ENCODE data around the gene IDH3B.

Gene IDH3B

DNA sequence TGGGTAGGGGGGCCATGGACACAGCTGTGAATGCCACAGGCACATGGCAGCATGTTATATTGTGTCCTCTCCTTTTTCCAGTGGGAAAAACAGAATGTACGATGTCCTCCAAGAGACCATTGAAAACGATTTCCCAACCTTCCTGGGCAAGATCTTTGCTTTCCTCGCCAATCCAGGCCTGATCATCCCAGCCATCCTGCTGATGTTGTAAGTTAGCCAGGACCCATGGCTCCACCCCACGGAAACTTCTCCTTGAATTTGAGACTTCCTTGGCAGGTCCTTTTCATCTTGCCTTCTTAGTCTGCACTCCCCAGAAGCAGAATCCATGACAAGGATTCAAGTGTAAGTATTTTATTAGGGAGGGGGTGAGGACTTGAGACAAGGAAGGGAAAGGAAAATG, 39.8 kb downstream of the IDH3B start:
- Histone ChIP-seq H3K4me3 (no peak overlapping the region), H3K9ac (no peak overlapping the region)
- no peak for TF ChIP-seq Cebpa-rat (IDR thresholded peaks at IDR 0.05)

DNA sequence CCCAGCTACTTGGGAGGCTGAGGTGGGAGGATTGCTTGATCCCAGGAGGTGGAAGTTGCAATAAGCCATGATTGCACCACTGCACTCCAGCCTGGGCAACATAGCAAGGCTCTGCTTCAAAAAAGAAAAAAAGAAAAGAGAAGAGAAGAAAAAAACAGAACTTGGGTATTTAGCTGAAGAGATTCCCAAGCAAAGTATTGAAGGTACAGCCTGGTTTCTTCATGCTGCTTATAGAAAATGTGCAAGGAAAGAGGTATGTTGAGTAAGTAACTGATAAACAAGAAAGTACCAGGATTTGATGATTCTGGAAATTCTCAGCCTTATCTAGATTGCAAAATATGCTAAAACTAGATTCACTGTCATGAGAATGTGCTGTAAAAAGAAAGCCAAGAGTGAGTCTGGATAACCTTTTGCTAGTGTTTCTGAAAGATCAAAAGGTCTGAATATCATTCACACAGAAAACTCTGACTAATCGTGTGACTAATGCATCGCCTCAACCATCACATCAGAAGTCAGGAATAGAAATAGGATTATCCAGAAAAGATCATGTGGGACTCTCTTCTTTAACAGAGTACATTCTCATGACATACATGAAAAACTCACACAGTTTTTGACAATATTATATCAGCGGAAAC, 43.9 kb downstream of the IDH3B start:
- Histone ChIP-seq H3K27ac (no peak overlapping the region), H3K9ac (no peak overlapping the region), H3K4me2 (no peak overlapping the region), H3K4me1 (no peaks in the 10 kb centered on the region), H4K20me1 (no peaks in the 10 kb centered on the region), H3K27me3 (no peaks in the 10 kb centered on the region), H3K4me3 (no peak overlapping the region), H3K9me3 (replicated peaks in 1 of 11) (peaks cover 7 to 18% (median 11%) of the 10 kb centered on the region in 11 experiments; a peak in 19 of 22 replicates), H3K36me3 (no peaks in the 10 kb centered on the region)
- no peak for TF ChIP-seq Cebpa-rat (IDR thresholded peaks at IDR 0.05)

More for the DNA sequence above, 39.8 kb downstream of the IDH3B start:
- Histone ChIP-seq H3K9me3 (replicated peaks in 1 of 11) (peaks cover 21 to 35% (median 27%) of the 10 kb centered on the region in 11 experiments), H3K27me3 (no peaks in the 10 kb centered on the region), H3K4me2 (no peak overlapping the region), H4K20me1 (no peaks in the 10 kb centered on the region), H3K4me1 (no peaks in the 10 kb centered on the region), H3K27ac (no peak overlapping the region), H3K36me3 (no peaks in the 10 kb centered on the region)

DNA sequence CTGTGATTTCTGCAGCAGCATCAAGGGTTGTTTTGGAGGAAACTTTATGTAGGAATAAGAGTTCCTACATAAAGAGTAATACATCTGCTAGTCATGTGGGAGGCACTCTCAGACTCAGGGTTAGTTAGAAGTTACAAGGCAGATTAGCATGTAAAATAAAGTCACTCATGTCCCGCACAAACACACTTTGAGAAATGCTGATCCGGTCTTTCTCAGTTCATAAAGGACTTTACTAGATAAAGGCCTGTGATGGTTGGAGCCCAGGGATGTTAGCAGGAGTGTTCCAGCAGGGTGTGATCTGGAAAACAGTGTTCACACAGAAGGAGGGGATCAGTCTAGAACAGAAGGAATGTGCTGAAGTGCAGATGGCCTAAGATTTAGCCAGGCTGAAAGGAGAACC, 44.7 kb downstream of the IDH3B start:
- H3K4me3 ChIP-seq: no peak overlapping the region
- H3K9me3 ChIP-seq (replicated peaks in 1 of 11): peaks cover 7 to 18% (median 11%) of the 10 kb centered on the region in 11 experiments; a peak in 19 of 22 replicates
- no peak for TF ChIP-seq Cebpa-rat (IDR thresholded peaks at IDR 0.05)
- H3K4me1 ChIP-seq: no peaks in the 10 kb centered on the region
- H3K36me3 ChIP-seq: no peaks in the 10 kb centered on the region
- no peaks in the 10 kb centered on the region for H3K27me3 ChIP-seq
- H4K20me1 ChIP-seq: no peaks in the 10 kb centered on the region
- no peak overlapping the region for H3K4me2 ChIP-seq
- no peak overlapping the region for H3K27ac ChIP-seq
- H3K9ac ChIP-seq: no peak overlapping the region

DNA sequence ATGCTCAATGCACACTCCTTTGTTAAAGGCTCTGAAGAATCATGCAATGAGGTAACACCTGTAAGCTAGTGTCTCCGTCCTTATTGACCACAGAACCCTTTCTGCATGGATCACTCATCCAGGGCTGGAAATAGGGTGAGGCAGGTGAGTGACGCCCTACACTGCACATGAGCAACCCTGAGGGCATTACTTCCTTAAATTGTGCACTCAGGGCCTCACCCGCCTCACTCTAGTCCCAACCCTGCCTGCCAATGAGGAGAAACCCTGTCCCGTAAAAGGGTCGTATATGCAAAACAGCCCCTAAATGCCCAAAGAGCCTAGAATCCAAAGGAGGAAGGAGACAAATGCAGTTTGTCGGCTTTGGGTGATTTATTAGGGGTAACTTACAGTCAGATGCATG, 45.2 kb downstream of the IDH3B start:
- H3K9me3 ChIP-seq (replicated peaks in 1 of 11): peaks cover 7 to 18% (median 13%) of the 10 kb centered on the region in 11 experiments; a peak in 19 of 22 replicates
- H3K27ac ChIP-seq: no peak overlapping the region

DNA sequence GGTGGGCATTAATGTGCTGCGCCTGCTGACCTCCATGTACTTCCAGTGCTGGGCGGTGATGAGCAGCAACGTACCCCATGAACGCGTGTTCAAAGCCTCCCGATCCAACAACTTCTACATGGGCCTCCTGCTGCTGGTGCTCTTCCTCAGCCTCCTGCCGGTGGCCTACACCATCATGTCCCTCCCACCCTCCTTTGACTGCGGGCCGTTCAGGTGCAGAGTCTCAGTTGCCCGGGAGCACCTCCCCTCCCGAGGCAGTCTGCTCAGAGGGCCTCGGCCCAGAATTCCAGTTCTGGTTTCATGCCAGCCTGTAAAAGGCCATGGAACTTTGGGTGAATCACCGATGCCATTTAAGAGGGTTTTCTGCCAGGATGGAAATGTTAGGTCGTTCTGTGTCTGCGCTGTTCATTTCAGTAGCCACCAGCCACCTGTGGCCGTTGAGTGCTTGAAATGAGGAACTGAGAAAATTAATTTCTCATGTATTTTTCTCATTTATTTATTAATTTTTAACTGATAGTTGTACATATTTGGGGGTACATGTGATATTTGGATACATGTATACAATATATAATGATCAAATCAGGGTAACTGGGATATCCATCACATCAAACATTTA, 46.8 kb downstream of the IDH3B start:
- no peak overlapping the region for H3K4me3 ChIP-seq
- no peaks in the 10 kb centered on the region for H3K27me3 ChIP-seq
- H3K36me3 ChIP-seq: no peaks in the 10 kb centered on the region
- no peak for TF ChIP-seq Cebpa-rat (IDR thresholded peaks at IDR 0.05)
- H4K20me1 ChIP-seq: no peaks in the 10 kb centered on the region
- H3K9me3 ChIP-seq (replicated peaks in 1 of 11): peaks cover 7 to 18% (median 13%) of the 10 kb centered on the region in 11 experiments; a peak in 19 of 22 replicates
- H3K4me1 ChIP-seq: no peaks in the 10 kb centered on the region
- H3K27ac ChIP-seq: no peak overlapping the region
- no peak overlapping the region for H3K9ac ChIP-seq
- H3K4me2 ChIP-seq: no peak overlapping the region

More for the DNA sequence above, 45.2 kb downstream of the IDH3B start:
- H4K20me1 ChIP-seq: no peaks in the 10 kb centered on the region
- no peaks in the 10 kb centered on the region for H3K36me3 ChIP-seq
- H3K4me2 ChIP-seq: no peak overlapping the region
- no peaks in the 10 kb centered on the region for H3K4me1 ChIP-seq
- H3K4me3 ChIP-seq: no peak overlapping the region
- H3K9ac ChIP-seq: no peak overlapping the region
- no peaks in the 10 kb centered on the region for H3K27me3 ChIP-seq
- no peak for TF ChIP-seq Cebpa-rat (IDR thresholded peaks at IDR 0.05)

DNA sequence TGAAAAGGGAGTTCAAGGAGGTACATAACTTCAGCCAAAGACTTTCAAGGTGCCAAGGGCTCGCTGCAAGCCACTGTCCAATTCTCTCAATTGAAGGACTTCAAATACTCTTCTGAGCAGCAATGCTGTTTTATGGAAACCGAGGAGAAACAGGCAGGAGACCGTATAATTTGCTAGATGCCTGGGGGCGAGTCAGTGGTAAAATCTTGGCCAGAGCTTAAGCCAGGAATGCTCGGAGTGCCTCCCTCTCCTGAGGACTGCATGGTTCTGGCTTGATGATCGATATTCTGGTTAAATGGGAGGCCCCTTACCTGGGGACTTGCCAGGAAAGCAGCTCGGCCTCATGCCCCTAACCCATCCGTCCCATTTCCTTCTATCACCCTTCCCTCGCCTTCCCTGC, 47.4 kb downstream of the IDH3B start:
- Histone ChIP-seq H3K4me1 (no peaks in the 10 kb centered on the region), H3K9me3 (replicated peaks in 1 of 11) (peaks cover 7 to 18% (median 13%) of the 10 kb centered on the region in 11 experiments; a peak in 19 of 22 replicates), H3K36me3 (no peaks in the 10 kb centered on the region), H3K4me2 (no peak overlapping the region), H3K27me3 (no peaks in the 10 kb centered on the region), H3K4me3 (no peak overlapping the region), H3K9ac (no peak overlapping the region), H3K27ac (no peak overlapping the region), H4K20me1 (no peaks in the 10 kb centered on the region)
- no peak for TF ChIP-seq Cebpa-rat (IDR thresholded peaks at IDR 0.05)

DNA sequence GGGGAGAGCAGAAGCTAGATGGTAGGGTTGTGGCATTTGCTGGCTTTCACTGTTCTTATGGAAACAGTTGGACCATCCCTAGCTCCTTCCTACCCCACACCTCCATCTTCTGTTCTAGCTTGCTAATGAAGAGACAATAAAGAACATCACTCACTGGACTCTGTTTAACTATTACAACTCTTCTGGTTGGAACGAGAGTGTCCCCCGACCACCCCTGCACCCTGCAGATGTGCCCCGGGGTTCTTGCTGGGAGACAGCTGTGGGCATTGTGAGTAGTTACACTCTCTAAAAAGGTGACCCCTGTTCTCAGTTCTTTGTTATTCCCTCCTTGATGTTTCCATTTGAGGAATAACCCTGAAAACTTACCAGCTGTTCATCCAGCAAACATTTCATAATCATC, 51.9 kb downstream of the IDH3B start:
- Histone ChIP-seq H3K27me3 (no peaks in the 10 kb centered on the region), H3K9ac (no peak overlapping the region), H3K27ac (no peak overlapping the region), H3K4me2 (no peak overlapping the region), H3K4me3 (no peak overlapping the region), H4K20me1 (no peaks in the 10 kb centered on the region), H3K9me3 (replicated peaks in 1 of 11) (peaks cover 4 to 14% (median 8%) of the 10 kb centered on the region in 11 experiments), H3K36me3 (no peaks in the 10 kb centered on the region), H3K4me1 (no peaks in the 10 kb centered on the region)
- TF ChIP-seq Cebpa-rat (IDR thresholded peaks at IDR 0.05): no peak

DNA sequence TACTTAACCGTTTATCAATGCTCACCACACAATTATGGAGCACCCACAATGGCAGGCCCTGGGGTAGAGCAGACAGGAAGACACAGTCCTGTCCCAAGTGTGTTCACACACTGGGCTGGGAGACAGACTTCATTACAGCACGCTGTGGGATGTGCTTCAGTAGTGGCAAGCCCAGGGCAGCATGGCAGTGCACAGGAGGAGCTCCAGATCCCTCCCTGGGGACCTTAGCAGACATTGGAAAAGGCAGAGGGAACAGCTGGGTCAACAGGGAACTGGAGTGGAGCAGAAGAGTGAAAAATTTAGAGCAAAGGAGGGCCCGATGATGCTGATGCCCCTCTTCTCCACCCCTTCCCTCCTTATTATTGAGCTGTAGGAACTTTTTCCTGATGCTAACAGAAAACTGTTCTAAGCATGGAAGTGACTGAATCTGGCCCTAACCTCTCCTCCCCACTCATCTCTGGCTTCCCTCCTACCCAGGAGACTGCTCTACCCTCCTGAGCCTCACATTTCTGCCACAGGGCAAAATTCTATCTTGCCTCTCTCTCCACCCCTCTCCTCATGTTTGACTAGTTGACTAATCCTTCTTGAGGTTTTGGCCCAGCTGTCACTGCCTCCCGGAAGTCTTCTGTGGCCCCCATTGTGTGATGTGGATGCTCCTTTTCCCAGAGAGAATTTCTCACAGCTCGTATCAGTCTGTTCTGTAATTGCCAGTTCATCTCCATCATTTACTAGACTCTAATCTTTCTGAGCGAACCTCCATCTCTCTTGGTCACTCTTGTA, 52.9 kb downstream of the IDH3B start:
- TF ChIP-seq Cebpa-rat (IDR thresholded peaks at IDR 0.05): no peak

DNA sequence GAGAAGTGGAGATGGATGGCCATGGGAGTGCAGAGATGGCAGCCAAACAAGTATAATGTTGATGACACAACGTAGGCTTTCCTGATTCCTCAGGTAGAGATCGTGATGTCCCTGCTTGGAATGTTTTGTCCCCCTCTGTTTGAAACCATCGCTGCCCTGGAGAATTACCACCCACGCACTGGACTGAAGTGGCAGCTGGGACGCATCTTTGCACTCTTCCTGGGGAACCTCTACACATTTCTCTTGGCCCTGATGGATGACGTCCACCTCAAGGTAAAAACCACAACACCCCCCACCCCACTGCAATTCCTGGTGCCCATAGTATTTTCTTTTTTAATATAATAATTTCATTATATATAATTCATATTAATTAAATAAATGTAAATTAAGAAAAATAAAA, 53.7 kb downstream of the IDH3B start:
- H3K4me1 ChIP-seq: no peaks in the 10 kb centered on the region
- H3K4me2 ChIP-seq: no peak overlapping the region
- no peaks in the 10 kb centered on the region for H3K27me3 ChIP-seq
- H3K4me3 ChIP-seq: no peak overlapping the region
- H3K9ac ChIP-seq: no peak overlapping the region
- TF ChIP-seq Cebpa-rat (IDR thresholded peaks at IDR 0.05): no peak
- peaks cover 21 to 32% (median 24%) of the 10 kb centered on the region in 11 experiments for H3K9me3 ChIP-seq (replicated peaks in 1 of 11)
- H3K36me3 ChIP-seq: no peaks in the 10 kb centered on the region
- H3K27ac ChIP-seq: no peak overlapping the region
- no peaks in the 10 kb centered on the region for H4K20me1 ChIP-seq

More for the DNA sequence above, 52.9 kb downstream of the IDH3B start:
- Histone ChIP-seq H3K4me1 (no peaks in the 10 kb centered on the region), H3K4me2 (no peak overlapping the region), H3K27ac (no peak overlapping the region), H3K9ac (no peak overlapping the region), H3K36me3 (no peaks in the 10 kb centered on the region), H3K9me3 (replicated peaks in 1 of 11) (peaks cover 13 to 24% (median 16%) of the 10 kb centered on the region in 11 experiments), H3K27me3 (no peaks in the 10 kb centered on the region), H4K20me1 (no peaks in the 10 kb centered on the region), H3K4me3 (no peak overlapping the region)
